GM12878 (cell line): ENCODE data around the gene MEGF11. TPM values are rescaled to one million over a fixed set of nuclear protein-coding genes. Genes with fewer than 3 reads are reported as not detected.

Experiments used
- BACH1 ChIP-seq: fragments of 450-650 bp; IDR thresholded peaks from 2 replicates; pipeline ENCODE4 v1.6.1; 2017; ENCODE audit warnings: mild to moderate bottlenecking, borderline replicate concordance
- BHLHE40 ChIP-seq, 2 experiments: fragments of 450-650 bp in 1 of 2; IDR thresholded peaks; 2 replicates each; pipeline ENCODE4 v1.6.1; 2011 to 2017; ENCODE audit warnings: low read depth in 2 of 2, borderline replicate concordance in 1 of 2, improper control_type of control experiment in 1 of 2, low read length in 1 of 2, mild to moderate bottlenecking in 1 of 2
- EGR1 ChIP-seq, 2 experiments: IDR thresholded peaks; 1 replicate in 1 of 2; 2 replicates in 1 of 2; pipeline ENCODE4 v1.6.1; 2011 to 2012; ENCODE audit warnings: low read depth in 2 of 2, low read length in 2 of 2, borderline replicate concordance in 1 of 2, mild to moderate bottlenecking in 1 of 2, moderate library complexity in 1 of 2
- EP300 ChIP-seq, 2 experiments: fragments of 150-350 bp in 1 of 2; IDR thresholded peaks; 2 replicates each; pipeline ENCODE4 v1.6.1; 2011 to 2012; ENCODE audit warnings: low read depth in 2 of 2, low read length in 2 of 2, borderline replicate concordance in 1 of 2, improper control_type of control experiment in 1 of 2, inconsistent platforms in 1 of 2; ENCODE audit not compliant: control insufficient read depth in 1 of 2
- ESRRA ChIP-seq: IDR thresholded peaks from 2 replicates; pipeline ENCODE4 v1.6.1; 2012; ENCODE audit warnings: mild to moderate bottlenecking, low read length, improper control_type of control experiment
- FOXK2 ChIP-seq: fragments of 450-650 bp; IDR thresholded peaks from 2 replicates; pipeline ENCODE4 v1.6.1; 2017; ENCODE audit warnings: mild to moderate bottlenecking, moderate library complexity
- KLF5 ChIP-seq: fragments of 450-650 bp; IDR thresholded peaks from 2 replicates; pipeline ENCODE4 v1.6.1; 2014; ENCODE audit warnings: mild to moderate bottlenecking; ENCODE audit not compliant: partially characterized antibody
- MEF2A ChIP-seq: IDR thresholded peaks from 2 replicates; pipeline ENCODE4 v1.6.1; 2011; ENCODE audit warnings: low read depth, mild to moderate bottlenecking, low read length, moderate library complexity; ENCODE audit not compliant: insufficient read depth
- MTA2 ChIP-seq: fragments of 450-650 bp; IDR thresholded peaks from 2 replicates; pipeline ENCODE4 v1.6.1; 2016; ENCODE audit warnings: low read depth, mild to moderate bottlenecking, moderate library complexity
- NBN ChIP-seq: fragments of 450-650 bp; IDR thresholded peaks from 2 replicates; pipeline ENCODE4 v1.6.1; 2016
- NFIC ChIP-seq: IDR thresholded peaks from 2 replicates; pipeline ENCODE4 v1.6.1; 2012; ENCODE audit warnings: low read depth, mild to moderate bottlenecking, inconsistent platforms, low read length, moderate library complexity
- POLR2AphosphoS2 ChIP-seq: IDR thresholded peaks from 2 replicates; pipeline ENCODE4 v1.6.1; 2011; ENCODE audit warnings: low read depth, mild to moderate bottlenecking, low read length, improper control_type of control experiment, moderate library complexity
- RBBP5 ChIP-seq: fragments of 200-600 bp; sonication (generic); conservative IDR thresholded peaks from 2 replicates; pipeline ENCODE4 v1.6.1; 2016
- RELA ChIP-seq: fragments of 450-650 bp; IDR thresholded peaks from 2 replicates; pipeline ENCODE4 v1.8.0; 2014; ENCODE audit warnings: borderline replicate concordance; ENCODE audit not compliant: partially characterized antibody
- SIX5 ChIP-seq: IDR thresholded peaks from 2 replicates; pipeline ENCODE4 v1.6.1; 2011; ENCODE audit warnings: mild to moderate bottlenecking, low read depth, low read length, moderate library complexity; ENCODE audit not compliant: severe bottlenecking
- SREBF1 ChIP-seq: IDR thresholded peaks from 2 replicates; pipeline ENCODE4 v1.6.1; 2012; ENCODE audit warnings: mild to moderate bottlenecking, low read length
- TBL1XR1 ChIP-seq: IDR thresholded peaks from 2 replicates; pipeline ENCODE4 v1.6.1; 2012; ENCODE audit warnings: low read depth, low read length, improper control_type of control experiment
- ZNF207 ChIP-seq: fragments of 450-650 bp; IDR thresholded peaks from 2 replicates; pipeline ENCODE4 v1.6.1; 2014; ENCODE audit warnings: antibody characterized with exemption, mild to moderate bottlenecking, borderline replicate concordance
- ZNF24 ChIP-seq: fragments of 450-650 bp; IDR thresholded peaks from 2 replicates; pipeline ENCODE4 v1.6.1; 2017; ENCODE audit warnings: antibody characterized with exemption, mild to moderate bottlenecking
- polyA plus RNA-seq, 11 experiments: library from polyadenylated mRNA; depleted of rRNA in 4 of 11; unstranded in 6 of 11; stranded (reverse) in 5 of 11; fragments of >200 nt; fragmentation: Nextera tagmentation in 4 of 11; fragmentation: Illumina TruSeq in 1 of 11; extraction: Ambion mirVana in 4 of 11; extraction: Trizol in 1 of 11; gene quantifications; 1 replicate in 1 of 11; 2 replicates in 10 of 11; pipeline versions ENCODE4 v1.2.1 to v1.2.3, GENCODE V29; 2011 to 2016; ENCODE audit warnings: inconsistent platforms in 2 of 11, missing spikeins in 2 of 11, low read depth in 1 of 11
- total RNA-seq, 4 experiments: library from RNA; depleted of rRNA in 3 of 4; stranded (reverse); fragments of >200 nt in 3 of 4; fragmentation: Illumina TruSeq in 1 of 4; extraction: Trizol in 1 of 4; gene quantifications; 2 replicates each; pipeline versions ENCODE4 v1.2.1 to v1.2.3, GENCODE V29; 2013 to 2021
- TF ChIP-seq, protein P1 (sequence below): fragments of 450-650 bp; IDR thresholded peaks from 2 replicates; pipeline ENCODE4 v1.6.1; 2017; ENCODE audit warnings: antibody characterized with exemption, mild to moderate bottlenecking, moderate library complexity
- TF ChIP-seq, protein P2 (sequence below): fragments of 450-650 bp; formaldehyde crosslinking; IDR thresholded peaks from 2 replicates; pipeline ENCODE4 v1.4.0; 2022; ENCODE audit warnings: mild to moderate bottlenecking, moderate library complexity
- TF ChIP-seq, protein P3 (sequence below): IDR thresholded peaks from 2 replicates; pipeline ENCODE4 v1.6.1; 2011; ENCODE audit warnings: low read depth, low read length, improper control_type of control experiment, borderline replicate concordance

The MEGF11 gene
- total and polyA plus RNA-seq, 10 of the 15 experiments (the other 5 are each of a cell fraction or from before 2014, with no cell fraction given): 0.03 to 1.7 (median 0.49) TPM

DNA sequence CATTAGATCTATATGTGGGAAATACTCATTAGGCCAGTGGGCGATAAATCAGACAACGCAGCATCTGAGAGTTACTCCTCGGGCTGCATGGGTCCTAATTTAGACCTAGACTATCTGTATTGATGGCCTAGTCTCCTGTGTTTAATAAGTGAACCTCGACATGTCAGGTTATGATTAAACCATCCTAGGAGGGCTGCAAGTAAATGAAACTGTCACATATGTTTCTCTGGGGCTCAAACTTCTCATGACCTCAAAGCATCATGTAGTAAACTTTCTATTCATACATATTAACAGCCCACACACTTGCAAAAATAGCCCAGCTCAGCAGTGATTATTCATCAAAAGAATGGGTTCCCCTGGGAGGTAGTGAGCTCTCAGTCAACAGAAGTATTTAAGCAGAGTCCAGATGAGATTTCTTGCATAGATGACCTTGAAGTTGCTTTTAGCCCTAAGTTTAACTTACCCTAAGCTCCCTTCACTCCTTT lies 332.7 kb downstream of the MEGF11 start (continued):
- TF ChIP-seq ZNF207 (no peak), SREBF1 (no peak), RELA (no peak), SIX5 (no peak), ZNF24 (0 out of 2 replicates have a peak, but pooled peaks have one; percentile 21), ESRRA (peak; percentile 82; the same call in 1 of the 2 replicates), MTA2 (peak; percentile 88), MEF2A (peak; percentile 97), KLF5 (no peak), NBN (peak; percentile 72; the same call in 1 of the 2 replicates), BACH1 (no peak; the same call in 1 of the 2 replicates), TBL1XR1 (peak; percentile 79), EP300 (IDR thresholded peaks at IDR 0.05; ENCODE audit: borderline replicate concordance in 1 of 2, control insufficient read depth in 1 of 2, low read depth in 2 of 2, low read length in 2 of 2) (peak; percentile 51 to 86; a peak in 2 of 4 replicates), FOXK2 (no peak), EGR1 (IDR thresholded peaks at IDR 0.05; ENCODE audit: borderline replicate concordance in 1 of 2, low read depth in 2 of 2, low read length in 2 of 2) (0 out of 3 replicates have a peak, but pooled peaks of 1 of the 2 experiments have one; percentile 19), NFIC (peak; percentile 68; the same call in 1 of the 2 replicates), POLR2AphosphoS2 (no peak), RBBP5 (no peak), BHLHE40 (IDR thresholded peaks at IDR 0.05; ENCODE audit: borderline replicate concordance in 1 of 2, low read depth in 2 of 2, low read length in 1 of 2) (peak; percentile 31 to 48; a peak in 2 of 4 replicates)
- TF ChIP-seq, protein P1, sequence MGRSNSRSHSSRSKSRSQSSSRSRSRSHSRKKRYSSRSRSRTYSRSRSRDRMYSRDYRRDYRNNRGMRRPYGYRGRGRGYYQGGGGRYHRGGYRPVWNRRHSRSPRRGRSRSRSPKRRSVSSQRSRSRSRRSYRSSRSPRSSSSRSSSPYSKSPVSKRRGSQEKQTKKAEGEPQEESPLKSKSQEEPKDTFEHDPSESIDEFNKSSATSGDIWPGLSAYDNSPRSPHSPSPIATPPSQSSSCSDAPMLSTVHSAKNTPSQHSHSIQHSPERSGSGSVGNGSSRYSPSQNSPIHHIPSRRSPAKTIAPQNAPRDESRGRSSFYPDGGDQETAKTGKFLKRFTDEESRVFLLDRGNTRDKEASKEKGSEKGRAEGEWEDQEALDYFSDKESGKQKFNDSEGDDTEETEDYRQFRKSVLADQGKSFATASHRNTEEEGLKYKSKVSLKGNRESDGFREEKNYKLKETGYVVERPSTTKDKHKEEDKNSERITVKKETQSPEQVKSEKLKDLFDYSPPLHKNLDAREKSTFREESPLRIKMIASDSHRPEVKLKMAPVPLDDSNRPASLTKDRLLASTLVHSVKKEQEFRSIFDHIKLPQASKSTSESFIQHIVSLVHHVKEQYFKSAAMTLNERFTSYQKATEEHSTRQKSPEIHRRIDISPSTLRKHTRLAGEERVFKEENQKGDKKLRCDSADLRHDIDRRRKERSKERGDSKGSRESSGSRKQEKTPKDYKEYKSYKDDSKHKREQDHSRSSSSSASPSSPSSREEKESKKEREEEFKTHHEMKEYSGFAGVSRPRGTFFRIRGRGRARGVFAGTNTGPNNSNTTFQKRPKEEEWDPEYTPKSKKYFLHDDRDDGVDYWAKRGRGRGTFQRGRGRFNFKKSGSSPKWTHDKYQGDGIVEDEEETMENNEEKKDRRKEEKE: no peak
- TF ChIP-seq, protein P2, sequence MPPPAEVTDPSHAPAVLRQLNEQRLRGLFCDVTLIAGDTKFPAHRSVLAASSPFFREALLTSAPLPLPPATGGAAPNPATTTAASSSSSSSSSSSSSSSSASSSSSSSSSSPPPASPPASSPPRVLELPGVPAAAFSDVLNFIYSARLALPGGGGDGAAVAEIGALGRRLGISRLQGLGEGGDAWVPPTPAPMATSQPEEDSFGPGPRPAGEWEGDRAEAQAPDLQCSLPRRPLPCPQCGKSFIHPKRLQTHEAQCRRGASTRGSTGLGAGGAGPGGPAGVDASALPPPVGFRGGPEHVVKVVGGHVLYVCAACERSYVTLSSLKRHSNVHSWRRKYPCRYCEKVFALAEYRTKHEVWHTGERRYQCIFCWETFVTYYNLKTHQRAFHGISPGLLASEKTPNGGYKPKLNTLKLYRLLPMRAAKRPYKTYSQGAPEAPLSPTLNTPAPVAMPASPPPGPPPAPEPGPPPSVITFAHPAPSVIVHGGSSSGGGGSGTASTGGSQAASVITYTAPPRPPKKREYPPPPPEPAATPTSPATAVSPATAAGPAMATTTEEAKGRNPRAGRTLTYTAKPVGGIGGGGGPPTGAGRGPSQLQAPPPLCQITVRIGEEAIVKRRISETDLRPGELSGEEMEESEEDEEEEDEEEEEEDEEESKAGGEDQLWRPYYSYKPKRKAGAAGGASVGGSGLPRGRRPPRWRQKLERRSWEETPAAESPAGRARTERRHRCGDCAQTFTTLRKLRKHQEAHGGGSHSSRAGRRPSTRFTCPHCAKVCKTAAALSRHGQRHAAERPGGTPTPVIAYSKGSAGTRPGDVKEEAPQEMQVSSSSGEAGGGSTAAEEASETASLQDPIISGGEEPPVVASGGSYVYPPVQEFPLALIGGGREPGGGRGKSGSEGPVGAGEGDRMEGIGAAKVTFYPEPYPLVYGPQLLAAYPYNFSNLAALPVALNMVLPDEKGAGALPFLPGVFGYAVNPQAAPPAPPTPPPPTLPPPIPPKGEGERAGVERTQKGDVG (CRISPR knock-in tag): no peak
- TF ChIP-seq, protein P3, sequence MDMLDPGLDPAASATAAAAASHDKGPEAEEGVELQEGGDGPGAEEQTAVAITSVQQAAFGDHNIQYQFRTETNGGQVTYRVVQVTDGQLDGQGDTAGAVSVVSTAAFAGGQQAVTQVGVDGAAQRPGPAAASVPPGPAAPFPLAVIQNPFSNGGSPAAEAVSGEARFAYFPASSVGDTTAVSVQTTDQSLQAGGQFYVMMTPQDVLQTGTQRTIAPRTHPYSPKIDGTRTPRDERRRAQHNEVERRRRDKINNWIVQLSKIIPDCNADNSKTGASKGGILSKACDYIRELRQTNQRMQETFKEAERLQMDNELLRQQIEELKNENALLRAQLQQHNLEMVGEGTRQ: no peak
